Sigmoid colon (tissue), 7 donors: ENCODE data around the gene PCSK5. TPM values are rescaled to one million over a fixed set of nuclear protein-coding genes. Genes with fewer than 3 reads are reported as not detected.
A peak's percentile ranks its signal among the peaks of the same experiment; 100 is the strongest.

ENCODE experiments used
- DNase-seq: peaks from one replicate; pipeline ENCODE4 v3.0.0-alpha.2; 2019
- H3K27ac ChIP-seq, 4 donors: fragments of 200-600 bp; sonication (generic); one replicate each; pipeline ENCODE4 v1.5.1; 2016 to 2019; ENCODE audit warnings: mild to moderate bottlenecking in 1 of 4
- H3K27me3 ChIP-seq, 3 donors: fragments of 200-600 bp; sonication (generic); one replicate each; pipeline ENCODE4 v1.5.1; 2019; ENCODE audit warnings: mild to moderate bottlenecking in 1 of 3
- H3K36me3 ChIP-seq, 4 donors: fragments of 200-600 bp; sonication (generic); one replicate each; pipeline ENCODE4 v1.5.1; 2016 to 2019
- H3K4me1 ChIP-seq, 4 donors: fragments of 200-600 bp; sonication (generic); one replicate each; pipeline ENCODE4 v1.5.1; 2017 to 2019
- H3K4me3 ChIP-seq, 4 donors: fragments of 200-600 bp; sonication (generic); one replicate each; pipeline ENCODE4 v1.5.1; 2017 to 2019; ENCODE audit warnings: mild to moderate bottlenecking in 2 of 4, moderate library complexity in 1 of 4
- H3K9me3 ChIP-seq, 4 donors: fragments of 200-600 bp in 3 of 4; sonication (generic) in 3 of 4; one replicate each; pipeline versions ENCODE4 v1.5.1 to v1.6.1; 2013 to 2019
- CTCF ChIP-seq, 4 experiments: fragments of 450-650 bp in 3 of 4; fragments of 200-600 bp in 1 of 4; IDR thresholded peaks; one replicate each; pipeline ENCODE4 v1.5.1; 2016 to 2019; ENCODE audit warnings: antibody characterized with exemption in 4 of 4, mild to moderate bottlenecking in 3 of 4, moderate library complexity in 2 of 4
- EP300 ChIP-seq, 4 donors: sonication (generic); formaldehyde crosslinking; IDR thresholded peaks; one replicate each; pipeline ENCODE4 v1.6.1; 2017; ENCODE audit warnings: antibody characterized with exemption in 4 of 4
- POLR2A ChIP-seq, 2 donors: fragments of 450-650 bp; IDR thresholded peaks; one replicate each; pipeline ENCODE4 v1.6.1; 2016; ENCODE audit warnings: antibody characterized with exemption in 2 of 2, mild to moderate bottlenecking in 2 of 2, moderate library complexity in 2 of 2
- POLR2AphosphoS5 ChIP-seq, 4 donors: sonication (generic); formaldehyde crosslinking; IDR thresholded peaks; one replicate each; pipeline ENCODE4 v1.6.1; 2017; ENCODE audit warnings: antibody characterized with exemption in 4 of 4
- WGBS, 2 donors: extraction: QIAGEN DNeasy Blood & Tissue Kit; methylation state at CpG; one replicate each; pipeline ENCODE4 v1.1.7; 2013; 5-methylcytosine and 5-hydroxymethylcytosine counted together
- intact Hi-C: fragments of 100-400 bp; cut with DNase I; formaldehyde crosslinking; loops from one replicate; pipeline ENCODE4 v1.15.1; 2023
- polyA plus RNA-seq, 3 donors: library from polyadenylated mRNA; stranded (reverse); fragments of 200-250 nt; gene quantifications; one replicate each; pipeline ENCODE4 v1.2.3, GENCODE V29; 2013
- total RNA-seq, 4 donors: library from RNA; depleted of rRNA; stranded (reverse); fragments of >200 nt; gene quantifications; one replicate each; pipeline ENCODE4 v1.1.0, GENCODE V29; 2016
- donor health status: healthy with polysubstance abuse.
- donor health status: Bipolar disorder and iron deficiency.
- donor health status: healthy.

Gene PCSK5
- total and polyA plus RNA-seq, 7 donors: 2.4 to 23.5 (median 8.4) TPM

- 31 to 55% methylated on average over 1 of the region's 1 CpG for WGBS, 2 donors
- intact Hi-C loops: no loop called here
- no peaks in the 10 kb centered on the region for H3K36me3 ChIP-seq
Measured at GRCh38 chr9:76365028-76365427, 474.6 kb downstream of the PCSK5 start.

GRCh38 chr9:76366275-76366674 is 475.8 kb downstream of the PCSK5 start:
- intact Hi-C loops: no loop called here
- Histone ChIP-seq H3K4me3 (no peak overlapping the region), H3K27me3 (no peaks in the 10 kb centered on the region), H3K9me3 (no peaks in the 10 kb centered on the region), H3K27ac (no peak overlapping the region), H3K36me3 (no peaks in the 10 kb centered on the region), H3K4me1 (peaks cover 0 to 6% (median 0%) of the 10 kb centered on the region in 4 donors)
- DNase-seq: no peak
- WGBS, 2 donors: 65 to 82% methylated on average over 4 of the region's 4 CpGs
- TF ChIP-seq POLR2AphosphoS5 (IDR thresholded peaks at IDR 0.05): no peak
- no peak for TF ChIP-seq CTCF (IDR thresholded peaks at IDR 0.05)
- no peak for TF ChIP-seq EP300 (IDR thresholded peaks at IDR 0.05)

More at GRCh38 chr9:76365028-76365427, 474.6 kb downstream of the PCSK5 start:
- Histone ChIP-seq H3K4me3 (no peak overlapping the region), H3K27ac (no peak overlapping the region), H3K4me1 (peaks cover 0 to 6% (median 0%) of the 10 kb centered on the region in 4 donors), H3K27me3 (no peaks in the 10 kb centered on the region), H3K9me3 (no peaks in the 10 kb centered on the region)
- no peak for DNase-seq
- TF ChIP-seq POLR2A (IDR thresholded peaks at IDR 0.05): no peak
- TF ChIP-seq CTCF (IDR thresholded peaks at IDR 0.05): no peak
- no peak for TF ChIP-seq EP300 (IDR thresholded peaks at IDR 0.05)
- no peak for TF ChIP-seq POLR2AphosphoS5 (IDR thresholded peaks at IDR 0.05)

GRCh38 chr9:76369583-76369982 is 479.1 kb downstream of the PCSK5 start:
- peaks cover 0 to 21% (median 15%) of the 10 kb centered on the region in 4 donors for H3K4me1 ChIP-seq
- WGBS, 2 donors: 13 to 41% methylated on average over 4 of the region's 4 CpGs
- TF ChIP-seq CTCF (IDR thresholded peaks at IDR 0.05): no peak
- H3K9me3 ChIP-seq: no peaks in the 10 kb centered on the region
- peak overlapping the region in 1 of 4 donors; percentile 18 for H3K27ac ChIP-seq
- intact Hi-C loops: no loop called here
- DNase-seq: no peak
- H3K36me3 ChIP-seq: no peaks in the 10 kb centered on the region
- H3K27me3 ChIP-seq: no peaks in the 10 kb centered on the region
- no peak overlapping the region for H3K4me3 ChIP-seq

GRCh38 chr9:76370396-76371023 is 480.0 kb downstream of the PCSK5 start:
- intact Hi-C loops: no loop called here

More at GRCh38 chr9:76370396-76371023, 480.0 kb downstream of the PCSK5 start:
- DNase-seq: no peak
- H3K27me3 ChIP-seq: no peaks in the 10 kb centered on the region
- no peak overlapping the region for H3K4me3 ChIP-seq
- no peaks in the 10 kb centered on the region for H3K36me3 ChIP-seq
- peaks cover 0 to 30% (median 21%) of the 10 kb centered on the region in 4 donors for H3K4me1 ChIP-seq
- 64 to 78% methylated on average over 3 of the region's 3 CpGs for WGBS, 2 donors
- TF ChIP-seq POLR2A (IDR thresholded peaks at IDR 0.05) (no peak), POLR2AphosphoS5 (IDR thresholded peaks at IDR 0.05) (no peak), CTCF (IDR thresholded peaks at IDR 0.05) (no peak), EP300 (IDR thresholded peaks at IDR 0.05) (no peak)
- no peak overlapping the region for H3K27ac ChIP-seq
- H3K9me3 ChIP-seq: no peaks in the 10 kb centered on the region
